Posterior cingulate gyrus (tissue), 11 donors: ENCODE measurements around the gene RALGAPA1.
A peak's percentile ranks its signal among the peaks of the same experiment; 100 is the strongest.
"Not testable (repeated sequence)": the region's sequence is repeated elsewhere in the genome, so short reads cannot be mapped to it uniquely, and the experiment has no call there.

ENCODE experiments used
- DNase-seq, 10 donors: peaks; one replicate each; pipeline versions ENCODE4 v3.0.0 to v3.0.0-alpha.2; 2020 to 2021; ENCODE audit warnings: mixed read lengths in 3 of 10
- intact Hi-C: fragments of 100-400 bp; cut with DNase I; formaldehyde crosslinking; loops from one replicate; pipeline ENCODE4 v1.15.1; 2023

Gene RALGAPA1

GRCh38 chr14:35822501-35822900 lies 13.4 kb upstream of the RALGAPA1 start:
- intact Hi-C loops = no loop called here

GRCh38 chr14:35821564-35822411 lies 12.7 kb upstream of the RALGAPA1 start:
- DNase-seq = no peak
- intact Hi-C loops = no loop called here

More at GRCh38 chr14:35822501-35822900, 13.4 kb upstream of the RALGAPA1 start:
- DNase-seq = no peak

GRCh38 chr14:35819591-35820540 lies 10.8 kb upstream of the RALGAPA1 start:
- no peak for DNase-seq
- intact Hi-C loops = loop anchor here (5.0 kb wide), 1 partner anchor 133 kb away; no protein-coding TSS in a partner anchor

- intact Hi-C loops = loop anchor here (5.0 kb wide), 1 partner anchor 131 kb away; no protein-coding TSS in a partner anchor
- peak in 2 of 10 donors; percentile 18 to 33 for DNase-seq
These were observed 9.4 kb upstream of the RALGAPA1 start for GRCh38 chr14:35818346-35819115.

GRCh38 chr14:35814371-35815005 lies 5.4 kb upstream of the RALGAPA1 start:
- peak in 4 of 10 donors; percentile 29 to 72 (median 52) for DNase-seq
- intact Hi-C loops = loop anchor here (5.0 kb wide), 1 partner anchor 127 kb away; no protein-coding TSS in a partner anchor

- DNase-seq = no peak
- intact Hi-C loops = no loop called here
These were observed 1.9 kb upstream of the RALGAPA1 start for GRCh38 chr14:35810963-35811362.

- intact Hi-C loops = loop anchor here (1.0 kb wide), 1 partner anchor 17 kb away; the partner anchor contains the start of gene BRMS1L
- DNase-seq = no peak
These were observed 502 bp upstream of the RALGAPA1 start for GRCh38 chr14:35809597-35809996.

- intact Hi-C loops = no loop called here
- DNase-seq = no peak
These were observed 938 bp downstream of the RALGAPA1 start for GRCh38 chr14:35808076-35808637.

- intact Hi-C loops = no loop called here
- no peak for DNase-seq
These were observed 1.7 kb downstream of the RALGAPA1 start for GRCh38 chr14:35807131-35807961.

- intact Hi-C loops = no loop called here
- DNase-seq = no peak
These were observed 2.8 kb downstream of the RALGAPA1 start for GRCh38 chr14:35806006-35806907.

GRCh38 chr14:35797796-35798195 lies 11.3 kb downstream of the RALGAPA1 start:
- intact Hi-C loops = no loop called here
- no peak for DNase-seq

- intact Hi-C loops = no loop called here
- no peak for DNase-seq
These were observed 19.4 kb downstream of the RALGAPA1 start for GRCh38 chr14:35789651-35790050.

GRCh38 chr14:35786856-35787255 lies 22.2 kb downstream of the RALGAPA1 start:
- intact Hi-C loops = no loop called here
- no peak for DNase-seq

- DNase-seq = no peak
- intact Hi-C loops = no loop called here
These were observed 25.4 kb downstream of the RALGAPA1 start for GRCh38 chr14:35783699-35784098.

- DNase-seq = no peak
- intact Hi-C loops = no loop called here
These were observed 29.7 kb downstream of the RALGAPA1 start for GRCh38 chr14:35779368-35779767.

GRCh38 chr14:35777550-35777949 lies 31.5 kb downstream of the RALGAPA1 start:
- DNase-seq, intact Hi-C loops: not testable (repeated sequence)

- no peak for DNase-seq
- intact Hi-C loops = no loop called here
These were observed 32.3 kb downstream of the RALGAPA1 start for GRCh38 chr14:35776823-35777222.
